ENCODE measurements around the gene CRNN.

- TF ChIP-seq RAD21 (IDR thresholded peaks at IDR 0.05; ENCODE audit: low read depth) (no peak), CEBPB (IDR thresholded peaks at IDR 0.05) (no peak), CREB1 (IDR thresholded peaks at IDR 0.05; ENCODE audit: low read depth) (no peak), EP300 (IDR thresholded peaks at IDR 0.05; ENCODE audit: borderline replicate concordance) (no peak), ZBTB7A (IDR thresholded peaks at IDR 0.05; ENCODE audit: low read depth) (no peak), MAX (IDR thresholded peaks at IDR 0.05) (no peak), EGR1 (IDR thresholded peaks at IDR 0.05) (no peak), TAF1 (IDR thresholded peaks at IDR 0.05; ENCODE audit: low read depth) (no peak), NFIC (IDR thresholded peaks at IDR 0.05) (no peak), YY1 (IDR thresholded peaks at IDR 0.05; ENCODE audit: low read depth) (no peak), TEAD4 (IDR thresholded peaks at IDR 0.05) (no peak)
- TF ChIP-seq, protein P1, sequence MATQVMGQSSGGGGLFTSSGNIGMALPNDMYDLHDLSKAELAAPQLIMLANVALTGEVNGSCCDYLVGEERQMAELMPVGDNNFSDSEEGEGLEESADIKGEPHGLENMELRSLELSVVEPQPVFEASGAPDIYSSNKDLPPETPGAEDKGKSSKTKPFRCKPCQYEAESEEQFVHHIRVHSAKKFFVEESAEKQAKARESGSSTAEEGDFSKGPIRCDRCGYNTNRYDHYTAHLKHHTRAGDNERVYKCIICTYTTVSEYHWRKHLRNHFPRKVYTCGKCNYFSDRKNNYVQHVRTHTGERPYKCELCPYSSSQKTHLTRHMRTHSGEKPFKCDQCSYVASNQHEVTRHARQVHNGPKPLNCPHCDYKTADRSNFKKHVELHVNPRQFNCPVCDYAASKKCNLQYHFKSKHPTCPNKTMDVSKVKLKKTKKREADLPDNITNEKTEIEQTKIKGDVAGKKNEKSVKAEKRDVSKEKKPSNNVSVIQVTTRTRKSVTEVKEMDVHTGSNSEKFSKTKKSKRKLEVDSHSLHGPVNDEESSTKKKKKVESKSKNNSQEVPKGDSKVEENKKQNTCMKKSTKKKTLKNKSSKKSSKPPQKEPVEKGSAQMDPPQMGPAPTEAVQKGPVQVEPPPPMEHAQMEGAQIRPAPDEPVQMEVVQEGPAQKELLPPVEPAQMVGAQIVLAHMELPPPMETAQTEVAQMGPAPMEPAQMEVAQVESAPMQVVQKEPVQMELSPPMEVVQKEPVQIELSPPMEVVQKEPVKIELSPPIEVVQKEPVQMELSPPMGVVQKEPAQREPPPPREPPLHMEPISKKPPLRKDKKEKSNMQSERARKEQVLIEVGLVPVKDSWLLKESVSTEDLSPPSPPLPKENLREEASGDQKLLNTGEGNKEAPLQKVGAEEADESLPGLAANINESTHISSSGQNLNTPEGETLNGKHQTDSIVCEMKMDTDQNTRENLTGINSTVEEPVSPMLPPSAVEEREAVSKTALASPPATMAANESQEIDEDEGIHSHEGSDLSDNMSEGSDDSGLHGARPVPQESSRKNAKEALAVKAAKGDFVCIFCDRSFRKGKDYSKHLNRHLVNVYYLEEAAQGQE (IDR thresholded peaks at IDR 0.05; ENCODE audit: low read depth) = no peak
Measured at GRCh38 chr1:152397474-152397873, 16.6 kb downstream of the CRNN start.

Data from Ishikawa (cell line).